GM18519 (cell line): ENCODE measurements around the gene TRMT44.
"Not testable (repeated sequence)": the region's sequence is repeated elsewhere in the genome, so short reads cannot be mapped to it uniquely, and the experiment has no call there.

Experiments used
- ATAC-seq: cut with Tn5 transposase; IDR thresholded peaks from one replicate; pipeline ENCODE4 v1.9.1; 2021; ENCODE audit warnings: mild to moderate bottlenecking, moderate library complexity; ENCODE audit not compliant: unreplicated experiment, low FRiP score

TRMT44 gene

DNA sequence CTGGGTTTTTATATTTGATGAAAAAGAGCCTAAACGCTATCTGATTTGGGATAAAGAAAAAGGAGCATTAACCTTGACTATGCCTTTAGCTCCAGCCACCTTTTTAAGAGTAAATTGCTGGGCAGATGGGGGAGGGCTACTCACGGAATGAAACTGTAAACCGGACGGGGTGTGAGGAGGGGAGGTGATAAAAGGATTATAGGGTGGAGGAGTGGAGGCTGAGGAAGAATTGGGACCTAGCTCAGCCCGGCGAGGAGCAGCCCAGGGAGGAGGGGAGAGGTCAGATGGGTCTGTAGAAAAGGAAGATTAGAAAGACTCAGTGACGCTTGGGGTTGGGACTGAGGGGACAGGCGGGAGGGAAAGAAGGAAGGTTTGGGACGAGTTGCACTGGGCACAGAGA lies 46.1 kb downstream of the TRMT44 start:
- not testable (repeated sequence) for ATAC-seq

DNA sequence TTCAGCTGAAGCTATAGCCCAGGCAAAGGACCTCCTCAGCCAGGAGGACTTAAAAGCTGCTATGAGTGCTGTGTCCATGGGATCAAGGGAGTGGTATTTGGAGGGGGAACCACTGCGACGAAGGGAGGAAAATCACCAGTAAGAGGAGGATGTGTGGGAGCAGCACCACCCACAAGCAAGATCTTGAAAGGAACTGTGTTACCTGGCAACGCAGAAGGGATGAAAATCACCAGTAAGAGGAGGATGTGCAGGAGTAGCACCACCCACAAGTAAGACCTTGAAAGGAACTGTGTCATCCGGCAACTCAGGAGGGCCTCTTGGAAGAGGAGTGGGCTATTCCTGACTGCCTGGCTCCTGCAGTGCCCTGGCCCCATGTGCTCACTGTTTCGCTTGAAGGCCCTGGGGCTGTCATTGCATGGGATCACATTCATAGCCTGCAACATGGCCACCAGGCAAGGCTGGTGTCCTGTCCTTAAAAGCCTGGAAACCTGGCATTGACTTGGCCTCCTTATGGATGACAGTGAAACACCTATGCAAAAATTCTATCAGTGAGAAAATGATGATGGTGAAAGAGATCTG lies 48.3 kb downstream of the TRMT44 start:
- no peak for ATAC-seq

DNA sequence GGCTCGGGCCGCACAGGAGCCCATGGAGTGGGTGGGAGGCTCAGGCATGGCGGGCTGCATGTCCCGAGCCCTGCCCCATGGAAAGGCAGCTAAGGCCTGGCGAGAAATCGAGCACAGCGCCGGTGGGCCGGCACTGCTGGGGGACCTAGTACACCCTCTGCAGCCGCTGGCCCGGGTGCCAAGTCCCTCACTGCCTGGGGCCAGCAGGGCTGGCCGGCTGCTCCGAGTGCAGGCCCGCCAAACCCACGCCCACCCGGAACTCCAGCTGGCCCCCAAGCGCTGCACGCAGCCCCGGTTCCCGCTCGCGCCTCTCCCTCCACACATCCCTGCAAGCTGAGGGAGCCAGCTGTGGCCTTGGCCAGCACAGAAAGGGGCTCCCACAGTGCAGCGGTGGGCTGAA lies 50.9 kb downstream of the TRMT44 start:
- not testable (repeated sequence) for ATAC-seq

- ATAC-seq: no peak
These were observed 51.6 kb downstream of the TRMT44 start for GRCh38 chr4:8492174-8492573.

DNA sequence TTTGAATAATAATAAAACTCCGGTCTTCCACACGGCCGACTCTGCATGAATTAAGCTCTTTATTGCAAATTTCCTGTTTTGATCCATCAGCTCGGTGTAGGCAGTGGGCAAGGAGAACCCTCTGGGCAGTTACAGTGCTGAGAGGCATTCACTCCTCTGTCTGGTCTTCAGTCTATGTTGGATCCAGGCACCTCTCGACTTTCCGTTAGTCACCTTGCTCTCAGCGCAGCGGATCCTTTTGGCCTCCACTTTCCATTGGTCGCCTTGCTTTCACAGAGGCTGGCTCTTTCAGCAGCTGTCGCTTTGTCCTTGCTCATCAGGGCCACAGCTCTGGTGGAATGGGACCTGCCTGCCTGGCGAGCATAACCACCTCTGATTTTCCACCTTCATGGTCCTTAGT lies 52.9 kb downstream of the TRMT44 start:
- ATAC-seq: no peak

DNA sequence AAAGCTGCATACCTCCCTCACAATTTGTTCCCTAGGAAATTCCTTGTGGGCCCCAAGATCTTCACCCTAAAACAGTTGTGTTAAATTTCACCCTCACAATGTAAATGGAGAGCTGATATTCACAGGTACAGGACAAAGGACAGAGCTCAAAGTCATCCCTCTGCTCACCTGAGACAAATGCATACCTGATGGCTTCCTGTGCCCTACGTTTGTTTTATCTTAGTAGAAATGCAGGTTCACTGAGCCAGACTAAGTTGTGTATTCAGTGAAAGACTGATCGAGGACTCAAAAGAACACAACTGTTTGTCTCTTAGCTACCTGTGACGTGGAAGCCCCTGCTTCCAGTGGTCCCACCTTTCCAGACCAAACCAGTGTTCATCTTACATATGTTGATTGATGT lies 53.6 kb downstream of the TRMT44 start:
- no peak for ATAC-seq

GRCh38 chr4:8494983-8495548 lies 54.5 kb downstream of the TRMT44 start:
- ATAC-seq: no peak

GRCh38 chr4:8495803-8496202 lies 55.2 kb downstream of the TRMT44 start:
- ATAC-seq: no peak

GRCh38 chr4:8497762-8498161 lies 57.2 kb downstream of the TRMT44 start:
- ATAC-seq: no peak

GRCh38 chr4:8500966-8501365 lies 60.4 kb downstream of the TRMT44 start:
- ATAC-seq: no peak

DNA sequence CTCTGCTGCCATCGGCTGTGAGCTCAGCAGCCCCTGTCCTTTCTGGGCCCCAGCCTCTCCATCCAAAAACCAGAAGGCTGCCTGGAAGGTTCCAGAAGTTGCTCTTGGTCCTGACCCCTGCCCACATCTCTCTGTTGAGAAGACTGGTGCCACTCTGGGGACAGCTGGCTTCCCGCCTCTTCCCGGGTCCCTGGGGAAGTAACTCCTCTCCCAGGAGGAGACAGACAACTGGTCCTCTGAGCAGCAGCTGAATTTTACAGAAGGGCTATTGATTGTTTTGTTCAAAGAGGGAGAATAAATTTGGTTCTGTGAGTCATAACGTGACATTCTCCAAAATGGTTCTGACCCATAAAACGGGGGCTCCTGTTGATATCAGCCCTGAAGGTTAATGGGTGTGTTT lies 61.2 kb downstream of the TRMT44 start:
- ATAC-seq: no peak

DNA sequence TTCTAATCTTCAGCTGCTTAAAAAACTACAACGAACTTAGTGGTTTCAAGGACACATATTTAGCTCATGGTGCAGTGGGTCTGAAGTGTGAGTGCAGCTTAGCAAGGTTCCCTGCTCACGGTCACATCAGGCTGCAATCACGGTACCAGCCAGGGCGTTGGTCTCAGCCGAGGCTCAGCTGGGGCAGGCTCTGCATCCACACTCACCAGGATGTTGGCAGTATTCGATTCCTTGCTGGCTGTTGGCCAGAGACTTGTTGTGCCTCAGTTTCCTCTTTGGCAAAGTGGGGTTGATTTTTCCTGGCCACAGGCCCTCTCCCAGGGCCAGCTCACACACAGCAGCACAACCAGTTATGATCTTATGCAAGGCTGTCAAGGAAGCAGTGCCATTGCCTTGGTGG lies 61.8 kb downstream of the TRMT44 start:
- no peak for ATAC-seq

GRCh38 chr4:8502836-8503585 lies 62.4 kb downstream of the TRMT44 start:
- no peak for ATAC-seq

- ATAC-seq: no peak
These were observed 63.2 kb downstream of the TRMT44 start for GRCh38 chr4:8503801-8504200.

DNA sequence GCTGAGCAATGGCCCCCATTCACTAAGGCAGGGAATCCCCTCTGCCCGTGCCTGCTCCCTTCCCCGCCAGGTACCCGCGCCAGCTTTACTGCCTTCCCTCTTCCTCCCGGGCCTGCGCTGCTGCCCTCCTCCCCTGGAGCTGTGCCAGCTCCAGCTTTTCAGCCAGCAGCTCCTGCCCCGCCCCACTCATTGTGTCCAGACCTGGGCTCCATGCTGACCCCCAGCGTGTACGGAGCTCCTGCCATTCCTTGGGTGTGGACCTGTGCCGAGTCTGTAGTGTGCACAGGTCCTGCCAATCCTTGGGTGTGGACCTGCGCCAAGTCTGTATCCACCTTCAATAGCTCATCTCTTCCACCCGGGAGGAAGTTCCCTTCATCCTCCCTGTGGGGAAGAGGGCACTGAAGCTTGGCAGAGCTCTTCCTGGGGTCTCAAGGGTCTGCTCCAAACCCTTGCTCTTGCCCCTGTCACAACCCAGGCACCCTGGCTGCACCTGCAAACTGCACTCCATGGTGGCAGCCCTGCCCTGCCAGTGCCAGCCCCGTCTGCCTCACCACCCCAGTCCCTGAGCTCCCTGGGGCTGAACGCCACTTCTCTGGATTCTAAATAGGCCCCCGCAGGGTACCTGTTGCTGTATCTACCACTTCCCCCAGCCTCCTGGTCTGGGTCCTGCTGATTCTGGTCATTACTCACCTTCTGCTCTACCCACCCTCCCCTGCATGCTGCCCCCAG lies 63.9 kb downstream of the TRMT44 start:
- ATAC-seq: no peak

- ATAC-seq: no peak
These were observed 64.7 kb downstream of the TRMT44 start for GRCh38 chr4:8505229-8505628.

DNA sequence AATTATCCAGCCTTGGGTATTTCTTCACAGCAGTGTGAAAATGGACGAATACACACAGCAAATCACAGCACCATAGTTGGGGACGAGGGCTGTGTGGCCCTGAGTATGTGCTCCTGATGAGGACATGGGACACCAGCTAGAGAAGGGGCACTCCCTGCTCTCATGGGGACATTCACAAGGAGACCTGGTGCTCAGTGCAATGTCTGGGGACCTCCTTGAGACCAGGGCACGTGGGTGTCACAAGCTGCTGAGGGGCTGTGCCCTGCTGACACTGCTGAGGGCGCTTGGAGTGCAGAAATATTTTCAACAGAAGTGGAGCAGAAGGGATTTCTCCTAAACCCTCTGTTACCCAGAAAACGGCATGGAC lies 65.4 kb downstream of the TRMT44 start:
- no peak for ATAC-seq

DNA sequence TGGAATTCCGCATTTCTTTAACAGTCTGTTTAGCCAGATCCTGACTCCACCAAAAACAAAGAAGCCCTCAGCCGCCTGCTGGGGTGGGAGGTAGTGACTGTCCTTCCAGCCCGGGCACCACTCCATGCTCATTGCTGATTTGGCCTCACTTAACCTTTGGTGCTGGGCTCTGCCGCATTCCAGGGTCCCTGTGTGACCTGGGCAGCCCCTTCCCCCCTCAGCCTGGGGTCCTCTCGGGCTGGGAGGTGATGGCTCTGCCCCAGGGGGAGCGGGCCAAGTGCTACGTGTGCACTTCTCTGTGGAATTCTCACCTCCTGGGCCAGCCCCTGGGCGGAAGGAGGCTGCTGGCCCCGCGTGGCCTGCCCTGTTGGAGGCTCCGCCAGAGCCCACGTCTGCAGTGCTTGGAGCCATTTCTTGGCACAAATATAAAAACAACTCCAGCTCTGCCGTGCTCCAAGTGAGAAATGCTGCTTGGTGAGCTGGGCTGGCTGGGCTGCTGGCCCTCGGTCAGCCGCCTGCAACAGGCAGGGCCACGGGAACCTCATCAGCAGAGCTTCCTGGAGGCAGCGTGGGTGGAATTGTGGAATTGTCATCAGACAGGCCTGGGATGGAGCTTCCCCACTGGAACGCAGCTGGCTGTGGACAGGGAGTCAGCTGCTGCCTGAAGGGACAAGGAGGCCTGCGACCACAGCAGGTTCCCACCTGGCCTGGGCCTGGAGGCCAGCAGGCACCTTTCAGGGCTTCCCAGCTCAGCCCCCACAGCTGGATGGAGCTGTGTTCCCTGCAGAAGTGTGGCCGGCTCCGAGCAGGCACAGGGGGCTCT lies 66.0 kb downstream of the TRMT44 start:
- ATAC-seq: no peak

DNA sequence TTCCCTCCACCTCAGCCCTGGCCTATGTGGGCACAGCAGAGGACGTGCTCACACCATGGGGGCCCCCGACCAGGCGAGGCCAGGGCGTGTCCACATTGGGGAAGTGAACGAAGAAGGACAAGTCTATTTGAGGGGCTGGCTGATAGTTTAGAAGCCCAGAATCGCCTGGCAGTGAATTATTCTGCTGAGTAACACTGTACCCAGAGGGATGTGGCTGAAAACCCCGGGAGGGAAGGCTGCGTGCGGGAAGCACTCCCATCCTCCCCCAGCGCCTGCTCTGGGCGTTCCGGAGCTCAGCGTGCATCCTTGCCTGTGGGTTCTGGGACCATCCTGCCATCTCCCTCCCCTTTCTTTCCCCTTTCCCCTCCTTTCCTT lies 66.6 kb downstream of the TRMT44 start:
- ATAC-seq: no peak

GRCh38 chr4:8507624-8508023 lies 67.0 kb downstream of the TRMT44 start:
- no peak for ATAC-seq

- ATAC-seq: no peak
These were observed 67.7 kb downstream of the TRMT44 start for GRCh38 chr4:8508266-8508665.
